Fibroblast of skin of scalp (primary cell): Measurements from ENCODE around the gene FMO2. TPM values are rescaled to one million over a fixed set of nuclear protein-coding genes. Genes with fewer than 3 reads are reported as not detected.

Experiments used
- DNase-seq: peaks from one replicate; pipeline ENCODE4 v3.0.0-alpha.2; 2013
- polyA plus RNA-seq, 2 experiments: library from polyadenylated mRNA; unstranded; fragments of 120-200 nt; gene quantifications; one replicate each; pipeline ENCODE4 v1.2.1, GENCODE V29; 2013; ENCODE audit not compliant: insufficient read length in 2 of 2

FMO2 gene
- 0.34 TPM for polyA plus RNA-seq (2013, experiment 1 of 2; ENCODE audit: insufficient read length)
- polyA plus RNA-seq (2013, experiment 2 of 2; ENCODE audit: insufficient read length) = 0.41 TPM

GRCh38 chr1:171185091-171185490 lies at the start of gene FMO2:
Gene FMO2 (plus strand): TSS chr1:171185300. CDS start chr1:171185714, 414 bp downstream.
- DNase-seq = no peak

GRCh38 chr1:171137580-171137979 lies 47.5 kb upstream of the FMO2 start:
- DNase-seq = no peak

- DNase-seq = no peak
Measured at GRCh38 chr1:171138980-171139379, 46.1 kb upstream of the FMO2 start.

- DNase-seq = no peak
Measured at GRCh38 chr1:171139890-171140289, 45.2 kb upstream of the FMO2 start.

GRCh38 chr1:171140401-171140800 lies 44.7 kb upstream of the FMO2 start:
- DNase-seq = no peak

- no peak for DNase-seq
Measured at GRCh38 chr1:171140956-171141687, 44.0 kb upstream of the FMO2 start.

GRCh38 chr1:171141688-171142415 lies 43.2 kb upstream of the FMO2 start:
- peak; percentile 98 for DNase-seq

- peak; percentile 89 for DNase-seq
Measured at GRCh38 chr1:171142416-171143385, 42.4 kb upstream of the FMO2 start.

- no peak for DNase-seq
Measured at GRCh38 chr1:171150156-171150555, 34.9 kb upstream of the FMO2 start.

GRCh38 chr1:171152549-171152948 lies 32.6 kb upstream of the FMO2 start:
- DNase-seq = peak; percentile 57

GRCh38 chr1:171155484-171155883 lies 29.6 kb upstream of the FMO2 start:
- DNase-seq = no peak

- peak; percentile 60 for DNase-seq
Measured at GRCh38 chr1:171158096-171158495, 27.0 kb upstream of the FMO2 start.

GRCh38 chr1:171158551-171158950 lies 26.5 kb upstream of the FMO2 start:
- DNase-seq = no peak

GRCh38 chr1:171159148-171159547 lies 26.0 kb upstream of the FMO2 start:
- DNase-seq = no peak

- no peak for DNase-seq
Measured at GRCh38 chr1:171160211-171160610, 24.9 kb upstream of the FMO2 start.

- DNase-seq = peak; percentile 22
Measured at GRCh38 chr1:171160639-171161354, 24.3 kb upstream of the FMO2 start.

GRCh38 chr1:171161431-171161830 lies 23.7 kb upstream of the FMO2 start:
- no peak for DNase-seq

GRCh38 chr1:171166361-171166760 lies 18.7 kb upstream of the FMO2 start:
- no peak for DNase-seq

- no peak for DNase-seq
Measured at GRCh38 chr1:171167785-171168184, 17.3 kb upstream of the FMO2 start.

GRCh38 chr1:171172471-171172870 lies 12.6 kb upstream of the FMO2 start:
- DNase-seq = no peak

GRCh38 chr1:171173069-171173468 lies 12.0 kb upstream of the FMO2 start:
- no peak for DNase-seq
